Lower leg skin (tissue), 3 donors: ENCODE measurements around the gene C12orf76.

Source experiments
- POLR2A ChIP-seq, 2 donors: fragments of 450-650 bp; IDR thresholded peaks; one replicate each; pipeline ENCODE4 v1.6.1; 2016 to 2017; ENCODE audit warnings: antibody characterized with exemption in 2 of 2, mild to moderate bottlenecking in 1 of 2, moderate library complexity in 1 of 2
- TF ChIP-seq, protein P1 (sequence below), 3 donors: fragments of 450-650 bp; IDR thresholded peaks; one replicate each; pipeline ENCODE4 v1.5.1; 2016; ENCODE audit warnings: antibody characterized with exemption in 3 of 3, mild to moderate bottlenecking in 3 of 3, moderate library complexity in 2 of 3

DNA sequence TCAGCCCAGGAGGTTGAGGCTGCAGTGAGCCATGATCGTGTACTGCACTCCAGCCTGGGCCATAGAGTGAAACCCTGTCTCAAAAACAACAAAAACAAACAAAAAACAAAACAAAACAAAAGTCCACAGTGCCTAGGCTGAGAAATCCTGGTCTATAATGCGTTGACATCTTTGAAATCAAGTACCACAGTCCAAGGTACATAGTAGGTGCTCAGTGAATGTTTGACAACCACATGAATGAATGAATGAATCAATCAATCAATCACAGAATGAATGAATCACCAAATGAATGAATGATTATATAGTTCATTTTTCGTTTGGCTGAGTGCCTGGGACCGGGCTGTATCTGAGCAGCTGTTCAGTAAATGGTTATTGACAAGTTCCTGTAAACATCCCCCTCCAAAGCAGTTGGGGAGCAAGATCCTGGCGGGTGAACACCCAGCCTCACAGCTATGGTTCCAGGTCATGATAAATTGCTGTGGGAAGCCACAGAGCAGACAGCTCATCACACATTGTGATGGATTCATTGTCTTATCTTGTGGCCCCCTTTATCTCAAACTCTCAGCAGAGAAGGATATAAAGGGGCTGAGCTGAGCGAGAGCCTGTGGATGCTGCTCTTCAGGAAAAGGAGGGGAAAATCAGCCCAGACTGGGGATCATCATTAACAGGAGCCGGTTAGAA, 45.4 kb upstream of the C12orf76 start:
- TF ChIP-seq, protein P1, sequence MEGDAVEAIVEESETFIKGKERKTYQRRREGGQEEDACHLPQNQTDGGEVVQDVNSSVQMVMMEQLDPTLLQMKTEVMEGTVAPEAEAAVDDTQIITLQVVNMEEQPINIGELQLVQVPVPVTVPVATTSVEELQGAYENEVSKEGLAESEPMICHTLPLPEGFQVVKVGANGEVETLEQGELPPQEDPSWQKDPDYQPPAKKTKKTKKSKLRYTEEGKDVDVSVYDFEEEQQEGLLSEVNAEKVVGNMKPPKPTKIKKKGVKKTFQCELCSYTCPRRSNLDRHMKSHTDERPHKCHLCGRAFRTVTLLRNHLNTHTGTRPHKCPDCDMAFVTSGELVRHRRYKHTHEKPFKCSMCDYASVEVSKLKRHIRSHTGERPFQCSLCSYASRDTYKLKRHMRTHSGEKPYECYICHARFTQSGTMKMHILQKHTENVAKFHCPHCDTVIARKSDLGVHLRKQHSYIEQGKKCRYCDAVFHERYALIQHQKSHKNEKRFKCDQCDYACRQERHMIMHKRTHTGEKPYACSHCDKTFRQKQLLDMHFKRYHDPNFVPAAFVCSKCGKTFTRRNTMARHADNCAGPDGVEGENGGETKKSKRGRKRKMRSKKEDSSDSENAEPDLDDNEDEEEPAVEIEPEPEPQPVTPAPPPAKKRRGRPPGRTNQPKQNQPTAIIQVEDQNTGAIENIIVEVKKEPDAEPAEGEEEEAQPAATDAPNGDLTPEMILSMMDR (IDR thresholded peaks at IDR 0.05): no peak
- TF ChIP-seq POLR2A (IDR thresholded peaks at IDR 0.05): no peak
